Stimulated activated CD8-positive, alpha-beta memory T cell treated with anti-CD3 and anti-CD28 coated beads, Interleukin-4, amount 100 ng/mL, for 24 hours (primary cell): ENCODE results near the gene PTPRN2.
"Not testable (repeated sequence)": the region's sequence is repeated elsewhere in the genome, so short reads cannot be mapped to it uniquely, and the experiment has no call there.

Source experiments
- DNase-seq: peaks from one replicate; pipeline ENCODE4 v3.0.0-alpha.2; 2020; ENCODE audit warnings: low read depth

PTPRN2 gene

GRCh38 chr7:157789942-157790341 is 797.7 kb downstream of the PTPRN2 start:
- DNase-seq, result no peak

- DNase-seq, result no peak
Measured at GRCh38 chr7:157789094-157789493, 798.5 kb downstream of the PTPRN2 start.

GRCh38 chr7:157788573-157788972 is 799.0 kb downstream of the PTPRN2 start:
- DNase-seq, result no peak

- no peak for DNase-seq
Measured at GRCh38 chr7:157787275-157787701, 800.3 kb downstream of the PTPRN2 start.

GRCh38 chr7:157786375-157787274 is 801.0 kb downstream of the PTPRN2 start:
- DNase-seq, result no peak

GRCh38 chr7:157785486-157786186 is 802.0 kb downstream of the PTPRN2 start:
- DNase-seq, result no peak

- no peak for DNase-seq
Measured at GRCh38 chr7:157784979-157785441, 802.6 kb downstream of the PTPRN2 start.

- DNase-seq, result no peak
Measured at GRCh38 chr7:157784041-157784835, 803.4 kb downstream of the PTPRN2 start.

- DNase-seq, result no peak
Measured at GRCh38 chr7:157782041-157782440, 805.6 kb downstream of the PTPRN2 start.

GRCh38 chr7:157780721-157781120 is 806.9 kb downstream of the PTPRN2 start:
- DNase-seq, result no peak

GRCh38 chr7:157780312-157780711 is 807.3 kb downstream of the PTPRN2 start:
- DNase-seq, result no peak

GRCh38 chr7:157779206-157779605 is 808.4 kb downstream of the PTPRN2 start:
- DNase-seq, result no peak

GRCh38 chr7:157777194-157777762 is 810.3 kb downstream of the PTPRN2 start:
- not testable (repeated sequence) for DNase-seq

- DNase-seq, result no peak
Measured at GRCh38 chr7:157775560-157776332, 811.9 kb downstream of the PTPRN2 start.

- DNase-seq, result no peak
Measured at GRCh38 chr7:157775021-157775559, 812.5 kb downstream of the PTPRN2 start.

GRCh38 chr7:157774495-157774894 is 813.1 kb downstream of the PTPRN2 start:
- no peak for DNase-seq

- no peak for DNase-seq
Measured at GRCh38 chr7:157773361-157773760, 814.3 kb downstream of the PTPRN2 start.

- no peak for DNase-seq
Measured at GRCh38 chr7:157772486-157773130, 815.0 kb downstream of the PTPRN2 start.

GRCh38 chr7:157771689-157772088 is 815.9 kb downstream of the PTPRN2 start:
- DNase-seq, result no peak

GRCh38 chr7:157770716-157771320 is 816.8 kb downstream of the PTPRN2 start:
- no peak for DNase-seq
